Keratinocyte (primary cell): Measurements from ENCODE around the gene TBX3. TPM values are rescaled to one million over a fixed set of nuclear protein-coding genes. Genes with fewer than 3 reads are reported as not detected.

Experiments used
- DNase-seq: peaks from one replicate; pipeline ENCODE4 v3.0.0-alpha.2; 2011; ENCODE audit warnings: low read depth, missing footprints, low spot score
- FAIRE-seq: peaks from 2 replicates; lab custom pipeline; 2011; peaks lifted over from hg19 to GRCh38; lab: Jason Lieb, UNC
- H2AFZ ChIP-seq: 2 replicates; pipeline ENCODE4 v1.6.0; 2012; ENCODE audit warnings: low read length, control low read depth, inconsistent platforms; ENCODE audit not compliant: control insufficient read depth
- H3K27ac ChIP-seq: 2 replicates; pipeline ENCODE4 v1.5.1; 2011; ENCODE audit warnings: low read length; ENCODE audit not compliant: control insufficient read depth, insufficient read depth
- H3K27me3 ChIP-seq: 3 replicates; pipeline ENCODE4 v1.6.0; 2011; ENCODE audit warnings: low read length; ENCODE audit not compliant: control insufficient read depth, insufficient read depth; ENCODE audit errors: extremely low read depth
- H3K36me3 ChIP-seq, 2 experiments: 2 replicates in 1 of 2; 3 replicates in 1 of 2; pipeline ENCODE4 v1.5.1; 2011; ENCODE audit warnings: low read length in 2 of 2, mild to moderate bottlenecking in 1 of 2; ENCODE audit not compliant: control insufficient read depth in 2 of 2, insufficient read depth in 2 of 2; ENCODE audit errors: extremely low read depth in 1 of 2
- H3K4me1 ChIP-seq: 3 replicates; pipeline ENCODE4 v1.5.1; 2011; ENCODE audit warnings: low read length; ENCODE audit not compliant: control insufficient read depth, insufficient read depth; ENCODE audit errors: extremely low read depth
- H3K4me2 ChIP-seq: 3 replicates; pipeline ENCODE4 v1.6.0; 2011; ENCODE audit warnings: low read depth, low read length; ENCODE audit not compliant: control insufficient read depth, insufficient read depth; ENCODE audit errors: extremely low read depth
- H3K4me3 ChIP-seq, 3 experiments: fragments of 200-600 bp in 1 of 3; sonication (generic) in 1 of 3; 2 replicates in 2 of 3; 3 replicates in 1 of 3; pipeline ENCODE4 v1.5.1; 2011 to 2016; ENCODE audit warnings: low read length in 3 of 3, mild to moderate bottlenecking in 3 of 3, control low read depth in 2 of 3, inconsistent platforms in 1 of 3, low read depth in 1 of 3, mixed read lengths in 1 of 3, mixed run types in 1 of 3, moderate library complexity in 1 of 3; ENCODE audit not compliant: control insufficient read depth in 2 of 3, insufficient read depth in 2 of 3; ENCODE audit errors: extremely low read depth in 1 of 3
- H3K79me2 ChIP-seq: 2 replicates; pipeline ENCODE4 v1.6.0; 2012; ENCODE audit warnings: low read length; ENCODE audit not compliant: control insufficient read depth, insufficient read depth
- H3K9ac ChIP-seq: 3 replicates; pipeline ENCODE4 v1.6.0; 2011; ENCODE audit warnings: low read length; ENCODE audit not compliant: control insufficient read depth, insufficient read depth; ENCODE audit errors: extremely low read depth
- H3K9me1 ChIP-seq: 3 replicates; pipeline ENCODE4 v1.6.0; 2011; ENCODE audit warnings: low read length; ENCODE audit not compliant: control insufficient read depth, insufficient read depth; ENCODE audit errors: extremely low read depth
- H3K9me3 ChIP-seq: 2 replicates; pipeline ENCODE4 v1.5.1; 2012; ENCODE audit warnings: low read depth, low read length; ENCODE audit not compliant: control insufficient read depth
- H4K20me1 ChIP-seq: 3 replicates; pipeline ENCODE4 v1.6.0; 2011; ENCODE audit warnings: low read length; ENCODE audit not compliant: control insufficient read depth, insufficient read depth; ENCODE audit errors: extremely low read depth
- EZH2 ChIP-seq: IDR thresholded peaks from one replicate; pipeline ENCODE4 v1.6.1; 2012; ENCODE audit warnings: inconsistent platforms, mild to moderate bottlenecking, low read length, moderate library complexity
- dilution Hi-C: fragments of 300-500 bp; cut with MboI; formaldehyde crosslinking; loops from one replicate; pipeline ENCODE4 v1.7.0; 2020; ENCODE audit warnings: low sequenced_read_pairs; ENCODE audit not compliant: extremely low pct_ligation_motif_present
- polyA plus RNA-seq, 5 experiments: library from polyadenylated mRNA; depleted of rRNA in 3 of 5; stranded (reverse) in 3 of 5; stranded (forward) in 1 of 5; unstranded in 1 of 5; fragments of >200 nt; gene quantifications; 1 replicate in 1 of 5; 2 replicates in 3 of 5; 3 replicates in 1 of 5; pipeline versions ENCODE4 v1.2.1 to v1.2.3, GENCODE V29; 2011 to 2012; ENCODE audit warnings: missing spikeins in 2 of 5, low read depth in 1 of 5, low replicate concordance in 1 of 5
- TF ChIP-seq, protein P1 (sequence below), 3 experiments: IDR thresholded peaks in 1 of 3; conservative IDR thresholded peaks in 1 of 3; optimal IDR thresholded peaks in 1 of 3; 2 replicates in 2 of 3; 3 replicates in 1 of 3; pipeline versions ENCODE3 to v1.5.1; 2011; ENCODE audit warnings: low read length in 3 of 3, mild to moderate bottlenecking in 3 of 3, moderate library complexity in 2 of 3, control low read depth in 1 of 3, inconsistent platforms in 1 of 3; ENCODE audit not compliant: insufficient read depth in 2 of 3; ENCODE audit errors: extremely low read depth in 1 of 3

TBX3 gene
- polyA plus RNA-seq, 1 donor (not counting 4 experiments of a cell fraction or from before 2014, with no cell fraction given): 7.8 TPM

DNA sequence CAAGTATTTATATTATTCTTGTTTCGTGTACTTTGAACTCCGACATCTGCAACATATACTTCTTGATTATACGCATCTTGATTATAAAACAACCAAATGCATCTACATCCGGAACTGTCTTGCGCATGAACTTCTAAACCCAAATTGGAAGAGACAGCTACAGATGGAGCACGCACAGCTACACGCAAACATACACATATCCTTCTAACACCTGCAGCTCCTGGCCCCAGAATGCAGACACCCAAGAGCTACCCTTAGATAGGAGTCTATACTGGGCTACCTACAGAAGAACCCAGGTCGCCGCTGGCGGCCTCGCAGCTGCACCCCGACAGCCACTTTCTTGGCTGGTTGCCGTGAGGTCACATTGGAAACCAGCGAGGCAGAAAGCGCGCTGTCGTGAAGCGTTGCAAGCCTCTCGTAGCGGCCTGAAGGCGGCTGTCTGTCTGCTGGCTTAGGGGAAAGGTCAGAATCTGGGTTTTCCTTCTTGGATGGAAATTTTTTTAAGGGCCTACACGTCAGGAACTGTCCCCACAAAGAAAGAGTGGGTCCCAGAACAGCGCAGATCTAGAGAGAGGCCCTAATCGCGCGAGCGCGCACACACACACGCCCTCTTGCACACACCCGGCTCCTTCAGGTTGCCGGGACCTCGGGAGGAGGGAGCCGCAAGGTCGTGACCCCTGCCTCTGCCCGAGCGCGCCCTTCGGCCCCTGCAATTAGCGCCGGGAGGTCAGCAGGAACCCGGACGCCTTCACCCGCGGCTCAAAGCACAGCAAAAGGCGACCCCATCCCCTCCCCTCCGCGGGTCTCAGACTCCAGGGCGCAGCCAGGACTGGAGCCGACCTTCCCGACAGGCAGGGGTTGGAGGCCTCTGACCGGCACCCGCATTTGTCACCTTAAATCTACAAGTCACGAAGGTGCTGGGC is 17.0 kb downstream of the TBX3 start:
- Histone ChIP-seq H3K27me3 (peaks cover 23% of the 10 kb centered on the region), H3K27ac (no peak overlapping the region), H3K9ac (no peak overlapping the region), H3K4me3 (no peak overlapping the region), H2AFZ (no peak overlapping the region), H3K36me3 (peaks cover 0 to 1% of the 10 kb centered on the region in 2 experiments), H3K9me3 (no peaks in the 10 kb centered on the region), H4K20me1 (no peaks in the 10 kb centered on the region), H3K4me1 (peaks cover 8% of the 10 kb centered on the region), H3K79me2 (no peaks in the 10 kb centered on the region), H3K4me2 (no peak overlapping the region), H3K9me1 (no peaks in the 10 kb centered on the region)
- DNase-seq: no peak
- TF ChIP-seq, protein P1, sequence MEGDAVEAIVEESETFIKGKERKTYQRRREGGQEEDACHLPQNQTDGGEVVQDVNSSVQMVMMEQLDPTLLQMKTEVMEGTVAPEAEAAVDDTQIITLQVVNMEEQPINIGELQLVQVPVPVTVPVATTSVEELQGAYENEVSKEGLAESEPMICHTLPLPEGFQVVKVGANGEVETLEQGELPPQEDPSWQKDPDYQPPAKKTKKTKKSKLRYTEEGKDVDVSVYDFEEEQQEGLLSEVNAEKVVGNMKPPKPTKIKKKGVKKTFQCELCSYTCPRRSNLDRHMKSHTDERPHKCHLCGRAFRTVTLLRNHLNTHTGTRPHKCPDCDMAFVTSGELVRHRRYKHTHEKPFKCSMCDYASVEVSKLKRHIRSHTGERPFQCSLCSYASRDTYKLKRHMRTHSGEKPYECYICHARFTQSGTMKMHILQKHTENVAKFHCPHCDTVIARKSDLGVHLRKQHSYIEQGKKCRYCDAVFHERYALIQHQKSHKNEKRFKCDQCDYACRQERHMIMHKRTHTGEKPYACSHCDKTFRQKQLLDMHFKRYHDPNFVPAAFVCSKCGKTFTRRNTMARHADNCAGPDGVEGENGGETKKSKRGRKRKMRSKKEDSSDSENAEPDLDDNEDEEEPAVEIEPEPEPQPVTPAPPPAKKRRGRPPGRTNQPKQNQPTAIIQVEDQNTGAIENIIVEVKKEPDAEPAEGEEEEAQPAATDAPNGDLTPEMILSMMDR (optimal IDR thresholded peaks at IDR 0.05 in 1 of 3, IDR thresholded peaks at IDR 0.05 in 1 of 3, conservative IDR thresholded peaks at IDR 0.05 in 1 of 3; ENCODE audit: extremely low read depth in 1 of 3, insufficient read depth in 2 of 3, low read length in 3 of 3): no peak
- TF ChIP-seq EZH2: no peak
- no peak for FAIRE-seq
- dilution Hi-C loops: no loop called here

DNA sequence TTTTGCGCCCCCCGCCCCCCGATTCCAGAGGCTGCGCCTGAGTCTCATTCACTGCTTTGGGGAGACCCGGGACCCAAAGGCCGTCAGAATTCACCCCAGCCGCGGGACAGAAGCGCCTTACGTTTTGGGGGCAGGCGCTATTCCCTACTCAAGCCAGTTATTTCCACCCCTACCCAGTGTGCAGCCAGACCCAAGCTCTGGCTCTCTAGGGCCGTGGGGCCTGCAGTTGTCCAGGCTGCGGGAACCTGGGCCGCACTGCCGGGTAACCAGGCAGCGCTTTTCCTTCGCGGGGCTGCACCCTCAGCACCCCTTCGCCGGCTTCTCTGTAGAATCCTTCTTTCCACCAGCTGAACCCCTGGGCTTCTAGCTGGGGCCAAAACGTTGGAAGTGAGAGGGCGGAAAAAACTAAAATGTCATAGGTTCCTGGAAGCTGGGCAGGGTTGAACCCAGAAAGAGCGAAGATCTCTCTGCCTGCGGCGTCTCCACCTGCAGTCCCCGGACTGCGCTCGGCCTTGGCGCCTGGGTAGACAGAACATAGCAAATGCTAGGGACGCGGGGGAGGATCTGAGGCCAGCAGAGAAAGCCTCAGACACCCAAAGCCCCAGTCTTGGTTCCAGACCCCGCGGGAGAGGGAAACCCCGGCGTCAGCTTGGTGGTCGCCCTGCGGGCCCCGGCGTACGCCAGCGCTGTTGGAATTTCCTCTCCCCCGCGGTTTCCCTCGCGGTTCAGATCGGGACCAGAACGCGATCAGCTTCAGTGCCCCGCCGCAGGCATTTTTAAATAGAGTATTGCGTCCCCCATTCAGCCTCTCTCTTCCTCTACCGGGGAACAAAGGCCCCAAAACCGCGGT is 18.3 kb downstream of the TBX3 start:
- Histone ChIP-seq H3K4me3 (no peak overlapping the region), H3K27ac (no peak overlapping the region), H3K9me1 (no peaks in the 10 kb centered on the region), H3K36me3 (no peaks in the 10 kb centered on the region), H3K27me3 (peaks cover 23% of the 10 kb centered on the region), H4K20me1 (no peaks in the 10 kb centered on the region), H3K4me2 (no peak overlapping the region), H3K79me2 (no peaks in the 10 kb centered on the region), H2AFZ (no peak overlapping the region), H3K9ac (no peak overlapping the region), H3K4me1 (peaks cover 8% of the 10 kb centered on the region), H3K9me3 (no peaks in the 10 kb centered on the region)
- TF ChIP-seq, protein P1 (optimal IDR thresholded peaks at IDR 0.05 in 1 of 3, IDR thresholded peaks at IDR 0.05 in 1 of 3, conservative IDR thresholded peaks at IDR 0.05 in 1 of 3; ENCODE audit: extremely low read depth in 1 of 3, insufficient read depth in 2 of 3, low read length in 3 of 3): no peak
- TF ChIP-seq EZH2: no peak
- FAIRE-seq (no peak), DNase-seq (no peak)
- dilution Hi-C loops: no loop called here
